Activated CD4-positive, CD25-positive, alpha-beta regulatory T cell treated with anti-CD3 and anti-CD28 coated beads, Interleukin-2, amount 50 U/mL, for 16 hours (primary cell): ENCODE measurements around the gene CTBS.
A peak's percentile ranks its signal among the peaks of the same experiment; 100 is the strongest.

Source experiments
- DNase-seq: peaks from one replicate; pipeline ENCODE4 v3.0.0-alpha.2; 2020; ENCODE audit warnings: low read depth, low spot score

Gene CTBS

GRCh38 chr1:84506002-84506728, 68.1 kb downstream of the CTBS start, which contains the start of the genes GNG5 and SPATA1:
TSS of gene GNG5 (minus strand) at chr1:84506581. CDS start at chr1:84506091, 490 bp downstream.
TSS of gene SPATA1 (plus strand) at chr1:84506386. CDS start at chr1:84516360, 9,974 bp downstream.
- peak; percentile 90 for DNase-seq

DNA sequence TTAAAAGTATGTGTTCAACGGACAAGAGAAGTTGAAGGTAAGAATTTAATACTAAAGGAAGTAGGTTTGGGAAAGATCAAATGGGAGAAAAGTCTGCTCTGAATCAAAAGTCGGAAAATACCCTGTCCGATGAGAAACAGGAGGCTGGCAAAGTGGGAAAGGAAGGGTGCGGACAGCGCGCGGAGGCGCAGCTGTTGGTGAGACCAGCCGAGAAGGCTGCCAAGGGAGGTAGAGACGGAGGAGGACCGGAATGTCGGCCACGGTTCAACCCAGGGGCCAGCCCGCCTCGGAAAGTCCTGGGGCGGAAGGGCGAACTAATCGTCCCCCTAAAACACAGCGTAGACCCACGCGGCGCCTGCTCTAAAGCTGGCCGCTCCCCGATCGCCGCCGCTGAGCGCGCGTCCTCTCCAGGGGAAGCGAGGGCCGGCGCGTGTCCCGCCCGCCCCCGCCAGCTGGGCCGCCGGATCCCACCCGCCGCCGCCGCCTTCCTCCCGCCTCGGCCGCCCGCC, 68.7 kb downstream of the CTBS start:
- peak; percentile 1 for DNase-seq

DNA sequence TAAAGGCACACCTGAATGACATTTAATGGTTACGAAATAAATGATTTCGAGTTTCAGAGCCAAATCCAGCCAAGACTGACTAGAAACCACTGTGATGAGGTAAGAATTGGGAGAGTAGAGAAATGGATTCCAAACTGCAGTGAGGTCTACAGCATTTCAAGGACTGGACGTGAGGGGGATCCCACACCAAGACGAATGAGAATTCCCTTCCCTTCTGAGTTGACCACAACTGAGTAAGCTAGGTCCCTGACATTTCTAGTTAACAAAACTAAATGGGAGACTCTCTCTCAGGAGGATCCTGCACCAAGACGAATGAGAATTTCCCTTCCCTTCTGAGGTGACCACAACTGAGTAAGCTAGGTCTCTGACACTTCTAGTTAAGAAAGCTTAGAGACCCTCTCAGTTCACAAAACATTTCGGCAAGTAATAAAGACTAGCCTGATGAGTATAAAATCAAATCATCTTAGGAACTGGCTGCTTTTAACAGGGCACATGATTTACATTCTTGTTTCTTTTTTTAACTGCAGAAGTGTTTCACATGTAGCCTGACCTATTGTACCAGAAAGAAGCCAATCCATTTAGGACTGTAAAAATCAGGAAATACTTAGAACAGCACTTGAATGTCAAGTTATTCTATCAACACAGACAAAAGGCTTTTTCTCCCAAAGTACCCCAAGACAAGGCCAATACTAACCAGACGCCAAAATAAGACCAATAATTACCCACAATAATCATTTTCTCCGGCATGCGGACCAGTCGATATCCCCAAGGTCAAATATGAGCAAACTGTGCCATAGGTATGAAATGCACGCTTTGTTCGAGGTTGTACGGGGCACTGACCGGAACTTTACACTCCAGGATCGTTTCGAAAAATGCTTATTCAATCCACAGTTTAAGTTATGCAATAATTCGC, 69.4 kb downstream of the CTBS start:
- DNase-seq, result no peak

- DNase-seq, result no peak
Measured at GRCh38 chr1:84502927-84503326, 71.3 kb downstream of the CTBS start.
